Measurements from ENCODE around the gene CEP128.

CEP128 gene

DNA sequence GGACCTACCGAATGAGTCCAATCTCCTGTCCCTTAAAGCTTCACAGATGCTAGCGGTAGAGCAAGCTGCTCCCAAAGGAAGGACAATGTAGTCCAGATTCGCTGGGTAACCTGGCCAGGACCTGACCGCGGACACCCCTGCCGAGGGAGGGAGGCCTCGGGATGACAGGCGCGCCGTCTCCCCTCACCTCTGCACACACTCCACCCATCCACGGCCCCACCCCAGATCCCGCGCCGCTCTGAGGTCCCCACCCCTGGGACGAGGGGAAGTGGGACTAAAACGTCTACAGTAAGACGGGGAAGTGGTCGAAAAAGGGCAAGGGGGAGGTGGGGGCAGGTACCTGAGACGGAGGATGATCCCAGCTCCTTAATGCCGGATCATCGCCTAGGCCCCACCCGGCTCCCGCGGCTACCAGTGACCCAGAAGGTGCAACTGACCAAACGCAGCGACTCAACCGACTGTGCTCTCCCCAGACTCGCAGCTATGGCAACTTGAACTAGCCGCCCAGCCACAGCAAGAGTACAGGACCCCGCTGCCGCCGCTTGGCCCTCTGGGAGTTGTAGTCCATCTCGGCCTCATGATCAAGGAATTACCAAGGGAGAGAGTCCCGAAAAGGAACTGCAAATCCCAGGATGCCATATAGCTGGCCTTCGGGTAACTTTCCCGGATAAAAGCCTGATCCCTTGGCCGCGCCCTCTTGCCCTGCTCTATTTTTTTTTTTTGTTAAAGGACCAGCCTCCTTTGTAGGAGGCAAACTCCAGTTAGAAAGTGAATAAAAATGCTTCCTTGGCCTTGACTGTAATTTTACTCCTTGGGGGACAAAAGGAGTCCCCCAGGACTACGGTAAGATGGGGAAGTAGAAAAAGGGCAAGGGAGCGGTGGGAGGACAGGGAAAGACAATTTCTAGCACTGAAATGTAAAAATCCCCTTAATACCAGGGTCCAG, at the start of gene CEP128:
TSS of gene CEP128 (minus strand) at position 498 of the 945 bp plus-strand sequence.
- H3K4me3 ChIP-seq (ENCODE audit: low read depth, low read length): peak within 1 kb of the TSS; percentile 94
- H3K4me1 ChIP-seq (ENCODE audit: control insufficient read depth, insufficient read depth, low read length): no peaks in the 10 kb centered on the region
- no peaks in the 10 kb centered on the region for H3K36me3 ChIP-seq (ENCODE audit: control insufficient read depth, insufficient read depth, low read length)
- H3K9me3 ChIP-seq (ENCODE audit: control insufficient read depth, insufficient read depth, low read length): no peaks in the 10 kb centered on the region
- peak within 1 kb of the TSS; percentile 73 for H3K9ac ChIP-seq (ENCODE audit: low read depth, low read length)
- H3K27me3 ChIP-seq (ENCODE audit: control insufficient read depth, insufficient read depth, low read length): no peaks in the 10 kb centered on the region

DNA sequence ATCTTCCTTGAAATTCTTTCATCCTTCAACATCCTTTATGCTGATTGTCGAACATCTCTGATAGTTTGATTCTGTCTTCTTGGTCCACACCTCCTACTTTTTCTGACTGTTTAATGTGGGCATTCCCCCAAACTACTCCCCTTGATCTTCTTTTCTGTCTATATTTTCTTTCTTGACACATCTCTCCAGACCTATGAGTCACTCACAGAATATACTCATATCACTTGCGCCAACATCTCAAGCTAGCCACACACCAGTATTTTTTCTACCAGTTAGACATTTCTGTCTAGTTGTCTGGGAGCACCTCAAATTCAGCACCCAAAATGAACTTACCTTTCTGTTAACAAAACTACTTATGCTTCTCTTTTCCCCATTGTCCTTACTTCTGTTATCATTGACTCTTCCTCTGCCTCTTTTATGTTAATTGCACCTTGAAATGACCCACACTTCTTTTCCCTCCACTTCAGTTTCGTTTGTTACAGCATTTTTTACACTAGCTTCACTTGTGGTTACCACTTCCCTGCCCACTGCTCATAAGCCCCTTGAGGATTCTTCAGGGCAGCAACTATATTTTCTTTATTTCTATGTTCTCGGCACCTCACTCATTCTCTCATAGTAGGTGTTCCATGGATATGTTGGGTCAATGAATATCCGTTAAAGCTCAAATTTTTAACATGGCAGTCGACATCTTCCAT, 47.3 kb upstream of the CEP128 start:
- Histone ChIP-seq H3K4me1 (ENCODE audit: control insufficient read depth, insufficient read depth, low read length) (no peaks in the 10 kb centered on the region), H3K9me3 (ENCODE audit: control insufficient read depth, insufficient read depth, low read length) (no peaks in the 10 kb centered on the region), H3K9ac (ENCODE audit: low read depth, low read length) (no peak overlapping the region), H3K4me3 (ENCODE audit: low read depth, low read length) (no peak overlapping the region), H3K27me3 (ENCODE audit: control insufficient read depth, insufficient read depth, low read length) (no peaks in the 10 kb centered on the region), H3K36me3 (ENCODE audit: control insufficient read depth, insufficient read depth, low read length) (no peaks in the 10 kb centered on the region)

DNA sequence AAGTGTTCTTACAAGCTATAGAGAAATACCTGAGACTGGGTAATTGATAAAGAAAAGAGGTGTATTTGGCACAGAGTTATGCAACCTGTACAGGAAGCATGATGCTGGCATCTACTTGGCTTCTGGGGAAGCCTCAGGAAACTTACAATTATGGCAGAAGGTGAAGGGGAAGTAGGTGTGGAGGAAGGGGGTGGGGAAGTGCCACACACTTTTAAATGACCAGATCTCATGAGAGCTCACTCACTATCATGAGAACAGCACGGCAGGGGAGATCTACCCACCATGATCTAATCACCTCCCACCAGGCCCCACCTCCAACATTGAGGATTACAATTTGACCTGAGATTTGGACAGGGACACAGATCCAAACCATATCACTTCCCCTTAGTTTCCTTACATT, 46.7 kb upstream of the CEP128 start:
- H3K9ac ChIP-seq (ENCODE audit: low read depth, low read length): no peak overlapping the region
- no peaks in the 10 kb centered on the region for H3K36me3 ChIP-seq (ENCODE audit: control insufficient read depth, insufficient read depth, low read length)
- no peak overlapping the region for H3K4me3 ChIP-seq (ENCODE audit: low read depth, low read length)
- no peaks in the 10 kb centered on the region for H3K9me3 ChIP-seq (ENCODE audit: control insufficient read depth, insufficient read depth, low read length)
- no peaks in the 10 kb centered on the region for H3K27me3 ChIP-seq (ENCODE audit: control insufficient read depth, insufficient read depth, low read length)
- H3K4me1 ChIP-seq (ENCODE audit: control insufficient read depth, insufficient read depth, low read length): no peaks in the 10 kb centered on the region

DNA sequence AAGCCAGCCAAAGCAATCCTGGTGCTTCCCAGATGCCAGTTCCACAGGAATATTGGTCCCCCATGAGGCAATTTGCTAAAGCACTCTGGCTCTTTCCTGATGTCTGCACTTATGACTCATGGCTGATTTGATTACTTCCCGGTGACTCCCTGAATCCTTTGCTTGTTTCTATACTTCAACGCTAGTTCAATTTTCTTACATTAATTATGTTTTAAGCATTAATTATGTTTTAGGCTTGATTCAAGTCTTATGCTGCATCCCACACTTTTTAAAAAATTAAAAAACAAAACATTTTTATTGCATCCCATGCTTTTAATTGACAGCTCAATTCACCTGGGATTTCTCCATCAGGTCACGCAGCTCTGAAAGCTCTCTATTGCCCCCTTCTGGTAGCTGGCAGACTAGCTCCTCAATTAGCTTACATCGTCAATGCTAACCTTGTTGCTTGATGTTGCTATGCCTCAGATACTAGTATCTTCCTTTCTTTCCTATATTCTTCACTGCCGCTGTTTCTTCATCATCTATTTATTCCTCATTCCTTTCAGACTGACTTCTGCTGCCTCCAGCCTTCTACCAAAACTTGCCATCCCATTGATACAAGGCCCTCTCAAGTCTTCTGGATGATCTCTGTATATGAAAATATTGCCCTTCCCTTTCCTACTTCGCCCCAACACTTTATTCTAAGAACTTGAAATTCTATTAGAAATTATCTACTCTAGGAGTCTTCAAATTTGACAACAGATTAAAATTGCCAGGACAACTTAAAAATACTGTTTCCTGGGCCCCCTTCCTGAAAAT, 45.9 kb upstream of the CEP128 start:
- Histone ChIP-seq H3K27me3 (ENCODE audit: control insufficient read depth, insufficient read depth, low read length) (no peaks in the 10 kb centered on the region), H3K36me3 (ENCODE audit: control insufficient read depth, insufficient read depth, low read length) (no peaks in the 10 kb centered on the region), H3K4me1 (ENCODE audit: control insufficient read depth, insufficient read depth, low read length) (no peaks in the 10 kb centered on the region), H3K9ac (ENCODE audit: low read depth, low read length) (no peak overlapping the region), H3K4me3 (ENCODE audit: low read depth, low read length) (no peak overlapping the region), H3K9me3 (ENCODE audit: control insufficient read depth, insufficient read depth, low read length) (no peaks in the 10 kb centered on the region)

DNA sequence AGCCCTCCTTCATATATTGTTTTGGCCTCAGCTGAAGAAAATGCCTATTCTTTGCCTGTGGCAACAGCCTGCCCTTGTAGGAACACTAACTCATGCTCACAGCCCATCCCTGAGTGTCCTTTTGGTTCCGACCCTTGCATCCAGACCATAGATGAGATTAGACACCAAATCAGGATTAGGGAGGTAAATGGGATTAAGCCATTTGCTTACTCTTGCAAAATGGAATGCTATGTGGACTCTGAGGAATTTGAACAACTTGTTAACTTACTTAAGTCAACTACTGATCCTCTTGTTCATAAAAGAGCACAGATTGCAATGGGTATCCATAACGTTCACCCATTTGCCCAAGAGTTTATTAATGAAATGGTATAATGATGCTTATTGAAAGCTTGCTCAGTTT, 41.2 kb upstream of the CEP128 start:
- H3K4me1 ChIP-seq (ENCODE audit: control insufficient read depth, insufficient read depth, low read length): no peaks in the 10 kb centered on the region
- H3K9me3 ChIP-seq (ENCODE audit: control insufficient read depth, insufficient read depth, low read length): no peaks in the 10 kb centered on the region
- H3K36me3 ChIP-seq (ENCODE audit: control insufficient read depth, insufficient read depth, low read length): no peaks in the 10 kb centered on the region
- no peak overlapping the region for H3K4me3 ChIP-seq (ENCODE audit: low read depth, low read length)
- no peak overlapping the region for H3K9ac ChIP-seq (ENCODE audit: low read depth, low read length)
- H3K27me3 ChIP-seq (ENCODE audit: control insufficient read depth, insufficient read depth, low read length): no peaks in the 10 kb centered on the region

DNA sequence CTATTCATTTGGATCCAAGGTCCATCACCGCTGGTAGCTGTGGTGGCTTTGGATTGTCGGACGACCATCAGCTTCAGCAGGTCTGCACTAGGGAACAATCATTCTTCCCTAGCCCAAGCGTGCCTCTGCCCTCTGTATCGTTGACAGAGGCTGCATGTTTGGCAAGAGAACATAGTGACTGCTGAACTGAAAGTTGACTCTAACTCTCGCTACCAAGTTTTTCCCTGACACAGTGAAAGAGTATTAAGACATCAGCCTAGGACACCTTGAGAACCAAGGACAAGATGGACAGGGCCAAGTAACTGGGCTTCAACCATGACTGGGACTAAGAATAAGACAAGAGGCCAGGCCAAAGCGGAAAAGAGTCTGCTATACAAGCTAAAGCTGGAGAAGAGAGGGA, 40.1 kb upstream of the CEP128 start:
- Histone ChIP-seq H3K36me3 (ENCODE audit: control insufficient read depth, insufficient read depth, low read length) (no peaks in the 10 kb centered on the region), H3K9me3 (ENCODE audit: control insufficient read depth, insufficient read depth, low read length) (no peaks in the 10 kb centered on the region), H3K4me1 (ENCODE audit: control insufficient read depth, insufficient read depth, low read length) (no peaks in the 10 kb centered on the region), H3K27me3 (ENCODE audit: control insufficient read depth, insufficient read depth, low read length) (no peaks in the 10 kb centered on the region), H3K9ac (ENCODE audit: low read depth, low read length) (no peak overlapping the region), H3K4me3 (ENCODE audit: low read depth, low read length) (no peak overlapping the region)

DNA sequence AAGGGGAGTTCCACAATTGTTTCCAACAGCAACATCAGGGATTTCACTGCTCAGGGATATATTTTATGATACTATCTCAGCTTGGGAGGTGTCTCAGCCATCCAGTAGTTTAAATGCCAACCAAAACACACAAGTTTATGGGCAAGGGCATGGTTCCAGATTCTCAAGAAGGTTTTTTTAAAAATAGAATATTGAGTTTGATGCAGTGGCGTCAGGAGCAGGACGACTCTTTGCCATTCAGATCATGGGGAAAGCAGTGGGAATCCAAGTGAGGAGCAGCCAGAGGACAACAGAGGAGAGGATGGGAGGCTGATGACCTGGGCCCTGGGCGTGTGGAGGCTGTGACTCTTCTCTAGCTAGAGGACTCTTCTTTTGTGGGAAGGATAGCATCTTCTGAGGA, 39.6 kb upstream of the CEP128 start:
- Histone ChIP-seq H3K27me3 (ENCODE audit: control insufficient read depth, insufficient read depth, low read length) (no peaks in the 10 kb centered on the region), H3K4me3 (ENCODE audit: low read depth, low read length) (no peak overlapping the region), H3K36me3 (ENCODE audit: control insufficient read depth, insufficient read depth, low read length) (no peaks in the 10 kb centered on the region), H3K4me1 (ENCODE audit: control insufficient read depth, insufficient read depth, low read length) (no peaks in the 10 kb centered on the region), H3K9me3 (ENCODE audit: control insufficient read depth, insufficient read depth, low read length) (no peaks in the 10 kb centered on the region), H3K9ac (ENCODE audit: low read depth, low read length) (no peak overlapping the region)

DNA sequence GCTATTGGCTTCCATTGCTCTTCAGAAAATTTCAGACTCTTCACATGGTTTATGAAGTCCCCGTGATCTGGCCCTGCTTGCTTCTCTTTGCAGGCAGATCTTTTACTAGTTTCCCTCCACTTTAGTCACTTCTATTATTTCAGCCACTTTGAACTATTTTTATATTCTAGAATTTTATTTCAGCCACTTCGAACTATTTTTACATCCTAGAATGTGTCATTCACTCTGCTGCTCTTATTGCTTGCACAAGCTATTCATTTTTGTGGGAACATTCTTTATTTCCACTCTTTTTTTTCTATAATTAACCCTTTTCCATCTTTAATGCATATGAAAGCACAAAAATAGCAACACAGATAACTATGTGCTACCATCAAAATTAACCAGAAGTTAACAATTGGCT, 38.4 kb upstream of the CEP128 start:
- Histone ChIP-seq H3K9me3 (ENCODE audit: control insufficient read depth, insufficient read depth, low read length) (no peaks in the 10 kb centered on the region), H3K36me3 (ENCODE audit: control insufficient read depth, insufficient read depth, low read length) (no peaks in the 10 kb centered on the region), H3K4me1 (ENCODE audit: control insufficient read depth, insufficient read depth, low read length) (no peaks in the 10 kb centered on the region), H3K9ac (ENCODE audit: low read depth, low read length) (no peak overlapping the region), H3K27me3 (ENCODE audit: control insufficient read depth, insufficient read depth, low read length) (no peaks in the 10 kb centered on the region), H3K4me3 (ENCODE audit: low read depth, low read length) (no peak overlapping the region)

DNA sequence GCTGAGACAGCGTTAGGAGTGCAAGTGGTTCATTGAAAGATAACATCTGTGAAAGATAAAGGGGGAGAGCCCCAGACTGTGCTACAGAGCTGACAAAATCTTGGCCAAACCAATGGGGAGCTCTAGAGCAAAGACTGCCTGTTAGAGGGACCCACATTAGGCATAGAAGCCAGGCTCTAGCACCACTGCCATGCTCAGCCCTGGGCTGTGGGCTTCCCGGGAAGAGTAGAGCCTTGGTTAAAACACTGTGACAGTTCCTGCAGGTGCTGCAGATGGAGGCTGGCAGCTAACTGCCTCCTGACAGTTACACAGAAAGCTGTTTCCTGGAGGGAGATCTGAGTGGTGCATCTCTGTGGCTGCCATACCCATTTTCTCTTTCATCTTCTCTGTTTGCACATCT, 36.9 kb upstream of the CEP128 start:
- H3K4me1 ChIP-seq (ENCODE audit: control insufficient read depth, insufficient read depth, low read length): no peaks in the 10 kb centered on the region
- H3K4me3 ChIP-seq (ENCODE audit: low read depth, low read length): no peak overlapping the region
- H3K9ac ChIP-seq (ENCODE audit: low read depth, low read length): no peak overlapping the region
- no peaks in the 10 kb centered on the region for H3K27me3 ChIP-seq (ENCODE audit: control insufficient read depth, insufficient read depth, low read length)
- no peaks in the 10 kb centered on the region for H3K9me3 ChIP-seq (ENCODE audit: control insufficient read depth, insufficient read depth, low read length)
- no peaks in the 10 kb centered on the region for H3K36me3 ChIP-seq (ENCODE audit: control insufficient read depth, insufficient read depth, low read length)

DNA sequence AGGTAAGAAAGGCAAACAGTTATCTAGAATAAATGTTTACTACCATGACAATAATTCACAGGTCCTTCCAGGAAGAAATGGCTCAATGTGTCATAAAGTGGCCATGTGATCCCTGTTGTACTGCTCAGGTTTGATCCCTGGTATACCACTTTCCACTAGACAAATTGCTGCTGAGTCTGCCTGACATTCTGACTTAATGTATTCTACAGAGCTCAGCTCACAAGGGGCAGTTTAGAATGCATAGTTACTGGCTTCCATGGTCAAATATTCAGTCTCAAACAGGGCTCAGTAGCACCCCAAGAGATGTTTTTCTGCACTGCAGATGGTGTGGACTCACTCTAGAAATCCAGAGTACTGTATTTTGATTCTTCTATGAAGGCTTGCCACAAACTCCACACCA, 35.7 kb upstream of the CEP128 start:
- Histone ChIP-seq H3K9me3 (ENCODE audit: control insufficient read depth, insufficient read depth, low read length) (no peaks in the 10 kb centered on the region), H3K9ac (ENCODE audit: low read depth, low read length) (no peak overlapping the region), H3K4me3 (ENCODE audit: low read depth, low read length) (no peak overlapping the region), H3K27me3 (ENCODE audit: control insufficient read depth, insufficient read depth, low read length) (no peaks in the 10 kb centered on the region), H3K4me1 (ENCODE audit: control insufficient read depth, insufficient read depth, low read length) (no peaks in the 10 kb centered on the region), H3K36me3 (ENCODE audit: control insufficient read depth, insufficient read depth, low read length) (no peaks in the 10 kb centered on the region)

DNA sequence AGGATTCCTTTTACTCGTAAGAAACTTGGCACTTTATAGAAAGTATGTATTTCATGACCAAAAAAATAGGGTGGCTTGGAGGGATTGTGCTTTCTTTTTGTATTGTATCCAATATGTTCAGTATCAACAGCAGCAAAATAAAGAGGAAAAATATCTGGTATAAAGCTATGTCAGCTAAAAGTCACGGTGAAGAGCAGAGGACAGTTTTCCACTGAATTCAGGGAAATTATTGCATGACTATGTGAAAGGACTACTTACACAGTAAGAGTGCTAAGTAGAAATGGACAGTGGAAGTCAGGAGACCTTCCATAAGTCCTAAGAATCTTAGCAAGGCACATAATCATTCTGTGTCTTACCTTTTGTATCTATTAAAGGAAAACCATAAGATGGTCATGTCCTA, 33.1 kb upstream of the CEP128 start:
- Histone ChIP-seq H3K4me1 (ENCODE audit: control insufficient read depth, insufficient read depth, low read length) (no peaks in the 10 kb centered on the region), H3K27me3 (ENCODE audit: control insufficient read depth, insufficient read depth, low read length) (no peaks in the 10 kb centered on the region), H3K9me3 (ENCODE audit: control insufficient read depth, insufficient read depth, low read length) (no peaks in the 10 kb centered on the region), H3K36me3 (ENCODE audit: control insufficient read depth, insufficient read depth, low read length) (no peaks in the 10 kb centered on the region), H3K4me3 (ENCODE audit: low read depth, low read length) (no peak overlapping the region), H3K9ac (ENCODE audit: low read depth, low read length) (no peak overlapping the region)
